Ovary (tissue), 9 donors: ENCODE results near the gene FAM180A. TPM values are rescaled to one million over a fixed set of nuclear protein-coding genes. Genes with fewer than 3 reads are reported as not detected.

Experiments used
- DNase-seq, 5 donors: peaks; one replicate each; pipeline ENCODE4 v3.0.0-alpha.2; 2019 to 2020
- H3K27ac ChIP-seq, 2 donors: fragments of 200-600 bp; one replicate each; pipeline versions ENCODE4 v1.5.1 to v1.8.0; 2019 to 2022
- H3K27me3 ChIP-seq: fragments of 200-600 bp; one replicate; pipeline ENCODE4 v1.8.0; 2022
- H3K36me3 ChIP-seq: fragments of 200-600 bp; sonication (generic); one replicate; pipeline ENCODE4 v1.5.1; 2019
- H3K4me1 ChIP-seq: one replicate; pipeline ENCODE4 v1.8.1; 2013; ENCODE audit warnings: mild to moderate bottlenecking, moderate library complexity; ENCODE audit not compliant: insufficient read depth
- H3K4me3 ChIP-seq: fragments of 200-600 bp; sonication (generic); one replicate; pipeline ENCODE4 v1.5.1; 2017
- H3K9me3 ChIP-seq, 2 donors: fragments of 200-600 bp in 1 of 2; sonication (generic) in 1 of 2; one replicate each; pipeline versions ENCODE4 v1.5.1 to v1.8.1; 2013 to 2019; ENCODE audit warnings: mild to moderate bottlenecking in 1 of 2, moderate library complexity in 1 of 2
- EP300 ChIP-seq: sonication (generic); formaldehyde crosslinking; IDR thresholded peaks from one replicate; pipeline ENCODE4 v1.6.1; 2017; ENCODE audit warnings: antibody characterized with exemption
- POLR2A ChIP-seq: fragments of 450-650 bp; IDR thresholded peaks from one replicate; pipeline ENCODE4 v1.6.1; 2017; ENCODE audit warnings: antibody characterized with exemption, mild to moderate bottlenecking, moderate library complexity
- WGBS, 3 donors: extraction: QIAGEN DNeasy Blood & Tissue Kit in 1 of 3; methylation state at CpG; one replicate each; pipeline versions ENCODE4 v1.1.5 to v1.1.7; 2013 to 2017; 5-methylcytosine and 5-hydroxymethylcytosine counted together
- intact Hi-C, 4 donors: fragments of 100-400 bp; cut with DNase I; formaldehyde crosslinking; loops; one replicate each; pipeline versions ENCODE4 v1.11.0 to v1.15.1; 2022 to 2023
- polyA plus RNA-seq, 2 donors: library from polyadenylated mRNA; stranded (reverse); fragments of 200-250 nt in 1 of 2; fragments of 350-450 nt in 1 of 2; fragmentation: Illumina TruSeq in 1 of 2; extraction: RNeasy Lipid Tissue Mini Kit (QIAGEN cat#74804) in 1 of 2; gene quantifications; one replicate each; pipeline ENCODE4 v1.2.3, GENCODE V29; 2013 to 2014
- total RNA-seq, 7 donors: library from RNA; depleted of rRNA in 2 of 7; stranded (reverse); fragments of >200 nt in 2 of 7; fragmentation: NEBNext Ultra II Directional in 3 of 7; extraction: Animal tissue kit (Norgen Biotek cat#: 25700) in 3 of 7; gene quantifications; one replicate each; pipeline versions ENCODE4 v1.1.0 to v1.2.4, GENCODE V29; 2016 to 2023
- TF ChIP-seq, protein P1 (sequence below), 3 donors: fragments of 450-650 bp in 2 of 3; fragments of 200-600 bp in 1 of 3; IDR thresholded peaks; one replicate each; pipeline versions ENCODE4 v1.5.1 to v1.8.0; 2016 to 2022; ENCODE audit warnings: antibody characterized with exemption in 3 of 3, mild to moderate bottlenecking in 1 of 3
- donor health status: DM: no; HTN: no; CAD: no; lungs with moderate emphysema.
- donor health status: DM: no; HTN: no; CAD: no.
- donor health status: Bipolar disorder and iron deficiency.
- donor health status: DM: yes; HTN: yes; CAD: no.
- donor health status: DM: no; HTN: no; CAD: no.
- donor health status: DM: yes; HTN: yes; CAD: no.

The FAM180A gene
- total and polyA plus RNA-seq, 9 donors = 1.1 to 5.3 (median 3.1) TPM

DNA sequence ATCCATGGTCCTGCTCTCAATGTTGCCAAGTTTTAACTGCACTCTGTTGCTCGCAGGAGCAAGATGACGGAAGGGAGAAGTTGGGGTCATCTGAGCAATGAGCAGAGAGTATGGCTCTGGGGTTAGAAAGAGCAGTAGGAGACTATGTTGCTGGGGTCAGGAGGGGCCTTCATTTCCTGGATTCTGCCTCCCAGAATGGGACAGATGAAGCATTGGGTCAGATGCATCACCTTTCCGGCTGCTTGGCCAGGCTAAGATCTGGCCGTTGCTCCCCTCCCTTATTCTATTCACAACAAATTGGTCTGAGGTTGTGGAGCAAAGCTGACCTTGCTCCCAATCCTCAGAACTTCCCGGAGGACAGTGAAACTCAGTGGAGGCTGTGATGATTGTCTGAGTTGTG, 63.9 kb downstream of the FAM180A start:
- Histone ChIP-seq H3K36me3 (no peaks in the 10 kb centered on the region), H3K9me3 (no peaks in the 10 kb centered on the region), H3K4me3 (no peak overlapping the region), H3K27me3 (no peaks in the 10 kb centered on the region), H3K27ac (no peak overlapping the region), H3K4me1 (peaks cover 1% of the 10 kb centered on the region)
- 63 to 78% (median 71%) methylated on average over 5 of the region's 5 CpGs for WGBS, 3 donors
- intact Hi-C loops = no loop called here
- TF ChIP-seq, protein P1, sequence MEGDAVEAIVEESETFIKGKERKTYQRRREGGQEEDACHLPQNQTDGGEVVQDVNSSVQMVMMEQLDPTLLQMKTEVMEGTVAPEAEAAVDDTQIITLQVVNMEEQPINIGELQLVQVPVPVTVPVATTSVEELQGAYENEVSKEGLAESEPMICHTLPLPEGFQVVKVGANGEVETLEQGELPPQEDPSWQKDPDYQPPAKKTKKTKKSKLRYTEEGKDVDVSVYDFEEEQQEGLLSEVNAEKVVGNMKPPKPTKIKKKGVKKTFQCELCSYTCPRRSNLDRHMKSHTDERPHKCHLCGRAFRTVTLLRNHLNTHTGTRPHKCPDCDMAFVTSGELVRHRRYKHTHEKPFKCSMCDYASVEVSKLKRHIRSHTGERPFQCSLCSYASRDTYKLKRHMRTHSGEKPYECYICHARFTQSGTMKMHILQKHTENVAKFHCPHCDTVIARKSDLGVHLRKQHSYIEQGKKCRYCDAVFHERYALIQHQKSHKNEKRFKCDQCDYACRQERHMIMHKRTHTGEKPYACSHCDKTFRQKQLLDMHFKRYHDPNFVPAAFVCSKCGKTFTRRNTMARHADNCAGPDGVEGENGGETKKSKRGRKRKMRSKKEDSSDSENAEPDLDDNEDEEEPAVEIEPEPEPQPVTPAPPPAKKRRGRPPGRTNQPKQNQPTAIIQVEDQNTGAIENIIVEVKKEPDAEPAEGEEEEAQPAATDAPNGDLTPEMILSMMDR (IDR thresholded peaks at IDR 0.05) = no peak
- no peak for TF ChIP-seq EP300
- no peak for TF ChIP-seq POLR2A
- no peak for DNase-seq

DNA sequence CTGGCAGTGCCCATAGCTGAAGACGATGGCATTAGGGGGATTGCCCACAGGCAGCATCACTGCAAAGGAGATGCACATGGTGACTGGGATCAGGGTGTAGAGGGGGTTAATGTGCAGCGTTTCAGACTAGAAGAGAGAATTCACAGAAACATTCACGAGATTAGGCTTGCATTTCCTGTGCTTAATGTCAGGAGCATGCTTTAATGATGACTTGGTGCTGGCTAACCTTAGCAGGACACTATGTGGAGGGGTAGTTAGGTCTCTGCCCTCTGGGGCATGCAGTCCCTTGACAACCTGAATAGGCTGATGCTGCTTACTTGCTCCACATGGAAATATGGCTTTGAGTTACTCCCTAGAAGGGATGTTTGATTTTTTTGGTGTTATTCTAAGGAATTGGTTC, 64.5 kb downstream of the FAM180A start:
- Histone ChIP-seq H3K4me1 (peaks cover 1% of the 10 kb centered on the region), H3K27me3 (no peaks in the 10 kb centered on the region), H3K36me3 (no peaks in the 10 kb centered on the region), H3K4me3 (no peak overlapping the region), H3K27ac (no peak overlapping the region), H3K9me3 (no peaks in the 10 kb centered on the region)
- intact Hi-C loops = no loop called here
- TF ChIP-seq, protein P1 (IDR thresholded peaks at IDR 0.05) = no peak
- no peak for TF ChIP-seq EP300
- no peak for TF ChIP-seq POLR2A
- WGBS, 3 donors = 23 to 27% (median 23%) methylated on average over 3 of the region's 3 CpGs
- no peak for DNase-seq

DNA sequence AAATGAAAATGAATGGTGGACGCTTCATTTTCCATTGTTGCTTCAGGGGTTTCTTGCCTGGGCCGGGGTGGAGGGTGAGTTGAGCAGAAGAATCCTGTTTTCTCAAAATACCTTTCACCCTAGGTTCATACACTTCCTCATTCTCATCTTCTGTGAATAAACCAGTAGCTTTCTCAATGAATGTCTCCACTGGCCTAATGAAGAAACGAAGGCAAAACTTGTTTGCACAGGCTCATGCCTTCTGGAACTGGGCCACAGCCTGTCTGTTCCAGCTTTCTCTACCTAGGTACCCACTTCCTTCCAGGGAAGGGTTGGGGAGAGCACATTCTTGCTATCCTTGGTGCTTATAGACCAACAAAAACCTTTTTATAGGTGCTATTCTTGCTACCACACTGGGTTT, 65.0 kb downstream of the FAM180A start:
- TF ChIP-seq, protein P1 (IDR thresholded peaks at IDR 0.05) = no peak
- TF ChIP-seq POLR2A (no peak), EP300 (no peak)
- 87 to 90% (median 88%) methylated on average over 3 of the region's 3 CpGs for WGBS, 3 donors
- DNase-seq = no peak
- H3K27me3 ChIP-seq = no peaks in the 10 kb centered on the region
- H3K4me3 ChIP-seq = no peak overlapping the region
- no peaks in the 10 kb centered on the region for H3K36me3 ChIP-seq
- no peaks in the 10 kb centered on the region for H3K9me3 ChIP-seq
- H3K4me1 ChIP-seq = peaks cover 1% of the 10 kb centered on the region
- intact Hi-C loops = no loop called here
- H3K27ac ChIP-seq = no peak overlapping the region

DNA sequence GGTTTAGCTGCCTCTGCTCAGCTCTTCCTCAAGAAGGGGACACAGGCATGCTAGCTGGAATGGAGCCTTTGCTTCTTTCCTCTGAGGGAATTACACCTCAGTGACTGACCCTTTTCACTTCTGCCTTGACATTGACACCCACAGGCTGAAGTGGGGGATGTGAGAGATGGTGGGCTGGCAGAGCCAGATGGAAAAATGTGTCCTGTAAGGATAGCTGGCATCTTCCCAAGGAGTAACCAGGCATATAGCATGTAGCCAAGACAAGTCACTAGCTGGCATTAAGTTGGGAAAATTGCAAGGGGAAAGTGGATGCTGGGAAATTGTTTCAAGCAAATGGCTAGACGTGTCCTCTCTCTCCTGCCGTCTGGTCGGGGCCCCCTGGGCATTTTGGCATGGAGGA, 66.4 kb downstream of the FAM180A start:
- Histone ChIP-seq H3K27ac (no peak overlapping the region), H3K27me3 (no peaks in the 10 kb centered on the region)

More for the DNA sequence above, 66.4 kb downstream of the FAM180A start:
- no peaks in the 10 kb centered on the region for H3K9me3 ChIP-seq
- TF ChIP-seq POLR2A (no peak), EP300 (no peak)
- TF ChIP-seq, protein P1 (IDR thresholded peaks at IDR 0.05) = no peak
- no peaks in the 10 kb centered on the region for H3K36me3 ChIP-seq
- intact Hi-C loops = no loop called here
- no peak overlapping the region for H3K4me3 ChIP-seq
- H3K4me1 ChIP-seq = peaks cover 1% of the 10 kb centered on the region
- no peak for DNase-seq
- 78 to 95% (median 78%) methylated on average over 3 of the region's 3 CpGs for WGBS, 3 donors
